Stomach (tissue), 4 donors: ENCODE measurements around the gene RGPD8.

ENCODE experiments used
- POLR2A ChIP-seq, 4 donors: fragments of 450-650 bp; IDR thresholded peaks; one replicate each; pipeline ENCODE4 v1.6.1; 2016; ENCODE audit warnings: antibody characterized with exemption in 4 of 4, control low read depth in 2 of 4, mild to moderate bottlenecking in 1 of 4, moderate library complexity in 1 of 4
- TF ChIP-seq, protein P1 (sequence below), 7 experiments: fragments of 450-650 bp in 4 of 7; fragments of 200-600 bp in 3 of 7; sonication (generic) in 3 of 7; IDR thresholded peaks; one replicate each; pipeline ENCODE4 v1.5.1; 2016 to 2019; ENCODE audit warnings: antibody characterized with exemption in 7 of 7, control low read depth in 2 of 7, mild to moderate bottlenecking in 1 of 7

DNA sequence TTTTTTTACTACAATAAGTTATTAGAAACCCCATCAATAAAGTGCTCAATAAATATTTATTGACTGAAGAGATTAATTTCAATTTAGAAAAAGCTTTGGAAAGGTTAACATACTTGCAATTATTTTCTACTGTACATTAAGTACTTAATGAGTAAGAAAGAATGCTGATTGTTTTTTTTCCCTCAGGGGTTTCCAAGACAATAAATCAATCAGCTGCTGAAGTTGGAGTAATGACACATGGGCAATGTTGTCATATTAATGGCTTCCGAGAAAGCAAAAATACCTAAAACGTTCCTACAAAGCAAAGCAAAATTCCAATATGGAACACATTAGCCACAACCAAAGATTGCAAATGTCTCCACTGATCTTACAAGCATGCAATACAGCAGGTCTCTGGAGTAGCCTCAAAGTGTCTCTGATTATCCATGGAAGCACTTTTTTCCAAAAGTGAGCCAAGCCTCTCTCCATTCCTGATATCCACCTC, 91.3 kb downstream of the RGPD8 start:
- TF ChIP-seq, protein P1, sequence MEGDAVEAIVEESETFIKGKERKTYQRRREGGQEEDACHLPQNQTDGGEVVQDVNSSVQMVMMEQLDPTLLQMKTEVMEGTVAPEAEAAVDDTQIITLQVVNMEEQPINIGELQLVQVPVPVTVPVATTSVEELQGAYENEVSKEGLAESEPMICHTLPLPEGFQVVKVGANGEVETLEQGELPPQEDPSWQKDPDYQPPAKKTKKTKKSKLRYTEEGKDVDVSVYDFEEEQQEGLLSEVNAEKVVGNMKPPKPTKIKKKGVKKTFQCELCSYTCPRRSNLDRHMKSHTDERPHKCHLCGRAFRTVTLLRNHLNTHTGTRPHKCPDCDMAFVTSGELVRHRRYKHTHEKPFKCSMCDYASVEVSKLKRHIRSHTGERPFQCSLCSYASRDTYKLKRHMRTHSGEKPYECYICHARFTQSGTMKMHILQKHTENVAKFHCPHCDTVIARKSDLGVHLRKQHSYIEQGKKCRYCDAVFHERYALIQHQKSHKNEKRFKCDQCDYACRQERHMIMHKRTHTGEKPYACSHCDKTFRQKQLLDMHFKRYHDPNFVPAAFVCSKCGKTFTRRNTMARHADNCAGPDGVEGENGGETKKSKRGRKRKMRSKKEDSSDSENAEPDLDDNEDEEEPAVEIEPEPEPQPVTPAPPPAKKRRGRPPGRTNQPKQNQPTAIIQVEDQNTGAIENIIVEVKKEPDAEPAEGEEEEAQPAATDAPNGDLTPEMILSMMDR (IDR thresholded peaks at IDR 0.05): no peak
- no peak for TF ChIP-seq POLR2A (IDR thresholded peaks at IDR 0.05)
